HepG2 (cell line): ENCODE data around the gene CDK5RAP2. TPM values are rescaled to one million over a fixed set of nuclear protein-coding genes. Genes with fewer than 3 reads are reported as not detected.

ENCODE experiments used
- AGO2 ChIP-seq: fragments of 200-400 bp; formaldehyde crosslinking; optimal IDR thresholded peaks from 2 replicates; pipeline ENCODE3; 2017; ENCODE audit warnings: mild to moderate bottlenecking, low read depth, low read length, moderate library complexity
- ARNT ChIP-seq: fragments of 450-650 bp; IDR thresholded peaks from 2 replicates; pipeline ENCODE4 v1.6.1; 2017
- BHLHE40 ChIP-seq: IDR thresholded peaks from 2 replicates; pipeline ENCODE4 v1.6.1; 2011; ENCODE audit warnings: low read length, improper control_type of control experiment
- BRD4 ChIP-seq: sonication (generic); formaldehyde crosslinking; IDR thresholded peaks from 2 replicates; pipeline ENCODE4 v1.4.0; 2020; ENCODE audit warnings: missing genetic modification reagents
- CEBPB ChIP-seq: IDR thresholded peaks from 2 replicates; pipeline ENCODE4 v1.6.1; 2011; ENCODE audit warnings: low read depth, low read length, improper control_type of control experiment, borderline replicate concordance
- CREB1 ChIP-seq, 2 experiments: fragments of 450-650 bp in 1 of 2; IDR thresholded peaks; 2 replicates each; pipeline ENCODE4 v1.6.1; 2016 to 2017; ENCODE audit warnings: control low read depth in 1 of 2, mild to moderate bottlenecking in 1 of 2, missing compliant biosample characterization in 1 of 2, missing genetic modification characterization in 1 of 2
- DDIT3 ChIP-seq: sonication (generic); formaldehyde crosslinking; IDR thresholded peaks from 2 replicates; pipeline ENCODE4 v1.4.0; 2020; ENCODE audit warnings: mild to moderate bottlenecking, missing genetic modification reagents
- ESRRA ChIP-seq: sonication (generic); formaldehyde crosslinking; IDR thresholded peaks from 2 replicates; pipeline ENCODE4 v1.5.1; 2020; ENCODE audit warnings: mild to moderate bottlenecking, low read depth, missing genetic modification reagents
- GTF2F1 ChIP-seq: fragments of 150-350 bp; IDR thresholded peaks from 2 replicates; pipeline ENCODE4 v1.6.1; 2014; ENCODE audit warnings: low read length
- HNRNPL ChIP-seq: fragments of 200-400 bp; formaldehyde crosslinking; IDR thresholded peaks from 2 replicates; pipeline ENCODE4 v1.6.1; 2017; ENCODE audit warnings: mild to moderate bottlenecking, low read depth, low read length
- JUN ChIP-seq: sonication (generic); formaldehyde crosslinking; IDR thresholded peaks from 2 replicates; pipeline ENCODE4 v1.4.0; 2020; ENCODE audit warnings: mild to moderate bottlenecking, missing genetic modification reagents
- NCOA2 ChIP-seq: sonication (generic); formaldehyde crosslinking; IDR thresholded peaks from 2 replicates; pipeline ENCODE4 v1.8.0; 2022; ENCODE audit warnings: inconsistent platforms
- NFIB ChIP-seq: sonication (generic); formaldehyde crosslinking; IDR thresholded peaks from 2 replicates; pipeline ENCODE4 v1.9.0; 2021; ENCODE audit warnings: missing genetic modification reagents, mild to moderate bottlenecking, borderline replicate concordance
- RNF2 ChIP-seq: fragments of 450-650 bp; conservative IDR thresholded peaks from 2 replicates; pipeline ENCODE4 v1.6.1; 2016; ENCODE audit warnings: low read depth
- SPEN ChIP-seq: sonication (generic); formaldehyde crosslinking; IDR thresholded peaks from 2 replicates; pipeline ENCODE4 v1.5.1; 2020; ENCODE audit warnings: low read depth, mild to moderate bottlenecking, missing genetic modification reagents
- ZNF296 ChIP-seq: sonication (generic); formaldehyde crosslinking; conservative IDR thresholded peaks from 2 replicates; pipeline ENCODE4 v1.5.0; 2020; ENCODE audit warnings: mild to moderate bottlenecking, missing genetic modification reagents
- ZNF354B ChIP-seq: sonication (generic); formaldehyde crosslinking; IDR thresholded peaks from 2 replicates; pipeline ENCODE4 v1.8.0; 2022; ENCODE audit warnings: mild to moderate bottlenecking, missing genetic modification reagents
- ZNF501 ChIP-seq: sonication (generic); formaldehyde crosslinking; IDR thresholded peaks from 2 replicates; pipeline ENCODE4 v1.5.1; 2020; ENCODE audit warnings: mild to moderate bottlenecking, moderate library complexity, missing genetic modification reagents
- ZNF543 ChIP-seq: sonication (generic); formaldehyde crosslinking; IDR thresholded peaks from 2 replicates; pipeline ENCODE4 v1.4.0; 2020; ENCODE audit warnings: mild to moderate bottlenecking, missing genetic modification reagents
- ZNF576 ChIP-seq: sonication (generic); formaldehyde crosslinking; IDR thresholded peaks from 2 replicates; pipeline ENCODE4 v1.4.0; 2020; ENCODE audit warnings: mild to moderate bottlenecking, missing genetic modification reagents
- ZNF704 ChIP-seq: sonication (generic); formaldehyde crosslinking; IDR thresholded peaks from 2 replicates; pipeline ENCODE4 v1.8.1; 2023; ENCODE audit warnings: mild to moderate bottlenecking, inconsistent platforms, moderate library complexity, missing genetic modification reagents, borderline replicate concordance
- ZNF709 ChIP-seq: sonication (generic); formaldehyde crosslinking; IDR thresholded peaks from 2 replicates; pipeline ENCODE4 v1.5.0; 2020; ENCODE audit warnings: mild to moderate bottlenecking, missing genetic modification reagents
- ZSCAN21 ChIP-seq: sonication (generic); formaldehyde crosslinking; IDR thresholded peaks from 2 replicates; pipeline ENCODE4 v1.8.0; 2022; ENCODE audit warnings: mild to moderate bottlenecking, missing genetic modification reagents, moderate library complexity, borderline replicate concordance
- polyA plus RNA-seq, 8 experiments: library from polyadenylated mRNA; depleted of rRNA in 3 of 8; stranded (reverse) in 7 of 8; unstranded in 1 of 8; fragments of >200 nt; fragmentation: Illumina TruSeq in 4 of 8; extraction: Trizol in 4 of 8; gene quantifications; 2 replicates each; pipeline versions ENCODE4 v1.2.1 to v1.2.3, GENCODE V29; 2011 to 2016; ENCODE audit warnings: low read depth in 4 of 8, missing spikeins in 1 of 8, mixed read lengths in 1 of 8; ENCODE audit not compliant: insufficient read depth in 1 of 8
- total RNA-seq, 5 experiments: library from RNA; depleted of rRNA; stranded (reverse); fragments of >200 nt; fragmentation: Illumina TruSeq; extraction: Trizol; gene quantifications; 2 replicates each; pipeline ENCODE4 v1.2.3, GENCODE V29; 2016; ENCODE audit warnings: low read depth in 1 of 5
- TF ChIP-seq, protein P1 (sequence below): sonication (generic); formaldehyde crosslinking; IDR thresholded peaks from 2 replicates; pipeline ENCODE4 v1.4.0; 2020; ENCODE audit warnings: mild to moderate bottlenecking, missing genetic modification reagents, borderline replicate concordance

CDK5RAP2 gene
- total and polyA plus RNA-seq, 2 of the 13 experiments (the other 11 are each of a cell fraction or from before 2014, with no cell fraction given), result 31.8 to 42.2 TPM

DNA sequence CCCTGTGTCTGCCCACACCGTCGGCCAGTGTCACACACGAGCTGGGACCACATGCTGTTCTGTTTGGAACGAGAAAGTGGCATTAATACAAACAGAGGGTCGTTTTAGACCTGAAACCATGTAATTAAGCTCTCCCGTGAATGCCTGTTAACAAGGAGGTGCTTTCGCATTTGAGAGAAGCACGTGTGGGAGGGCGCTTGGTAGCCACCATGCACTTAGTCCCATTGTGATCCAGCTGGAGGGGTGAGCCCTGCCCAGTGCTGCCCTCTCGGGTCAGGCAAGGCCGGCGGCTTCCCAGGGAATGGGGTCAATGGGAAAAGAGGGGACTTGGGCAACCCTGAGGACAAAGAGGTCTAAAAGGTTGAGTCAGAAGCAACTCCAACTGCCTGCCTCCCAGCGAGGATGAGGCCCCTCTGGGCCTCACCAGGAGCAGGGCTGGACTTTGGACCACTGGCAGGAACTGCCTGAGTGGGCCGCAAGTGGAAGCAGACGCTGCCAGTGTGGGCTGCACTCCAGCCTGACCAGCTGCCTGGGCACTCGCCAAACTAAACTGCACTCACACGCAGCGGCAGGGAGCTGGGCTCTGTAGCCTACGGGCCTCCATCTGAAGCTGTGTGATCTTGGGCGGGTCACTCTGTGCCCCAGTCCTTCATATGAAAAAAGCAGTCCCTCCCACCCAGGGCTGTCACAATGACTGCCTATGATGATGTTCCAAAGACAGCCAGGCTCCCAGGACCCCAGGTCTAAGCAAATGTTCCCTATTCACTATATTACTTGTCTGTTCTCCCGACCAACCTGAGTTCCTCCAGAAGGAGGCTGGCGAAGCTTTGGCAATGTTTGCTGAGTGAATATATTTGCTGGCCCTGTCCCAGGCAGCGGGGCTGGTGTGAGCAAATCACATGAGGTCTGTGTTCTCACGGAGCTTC lies 195.7 kb downstream of the CDK5RAP2 start (continued):
- peak; percentile 48; the same call in 1 of the 2 replicates for TF ChIP-seq BHLHE40
- TF ChIP-seq AGO2, result peak; percentile 77
- TF ChIP-seq, protein P1, sequence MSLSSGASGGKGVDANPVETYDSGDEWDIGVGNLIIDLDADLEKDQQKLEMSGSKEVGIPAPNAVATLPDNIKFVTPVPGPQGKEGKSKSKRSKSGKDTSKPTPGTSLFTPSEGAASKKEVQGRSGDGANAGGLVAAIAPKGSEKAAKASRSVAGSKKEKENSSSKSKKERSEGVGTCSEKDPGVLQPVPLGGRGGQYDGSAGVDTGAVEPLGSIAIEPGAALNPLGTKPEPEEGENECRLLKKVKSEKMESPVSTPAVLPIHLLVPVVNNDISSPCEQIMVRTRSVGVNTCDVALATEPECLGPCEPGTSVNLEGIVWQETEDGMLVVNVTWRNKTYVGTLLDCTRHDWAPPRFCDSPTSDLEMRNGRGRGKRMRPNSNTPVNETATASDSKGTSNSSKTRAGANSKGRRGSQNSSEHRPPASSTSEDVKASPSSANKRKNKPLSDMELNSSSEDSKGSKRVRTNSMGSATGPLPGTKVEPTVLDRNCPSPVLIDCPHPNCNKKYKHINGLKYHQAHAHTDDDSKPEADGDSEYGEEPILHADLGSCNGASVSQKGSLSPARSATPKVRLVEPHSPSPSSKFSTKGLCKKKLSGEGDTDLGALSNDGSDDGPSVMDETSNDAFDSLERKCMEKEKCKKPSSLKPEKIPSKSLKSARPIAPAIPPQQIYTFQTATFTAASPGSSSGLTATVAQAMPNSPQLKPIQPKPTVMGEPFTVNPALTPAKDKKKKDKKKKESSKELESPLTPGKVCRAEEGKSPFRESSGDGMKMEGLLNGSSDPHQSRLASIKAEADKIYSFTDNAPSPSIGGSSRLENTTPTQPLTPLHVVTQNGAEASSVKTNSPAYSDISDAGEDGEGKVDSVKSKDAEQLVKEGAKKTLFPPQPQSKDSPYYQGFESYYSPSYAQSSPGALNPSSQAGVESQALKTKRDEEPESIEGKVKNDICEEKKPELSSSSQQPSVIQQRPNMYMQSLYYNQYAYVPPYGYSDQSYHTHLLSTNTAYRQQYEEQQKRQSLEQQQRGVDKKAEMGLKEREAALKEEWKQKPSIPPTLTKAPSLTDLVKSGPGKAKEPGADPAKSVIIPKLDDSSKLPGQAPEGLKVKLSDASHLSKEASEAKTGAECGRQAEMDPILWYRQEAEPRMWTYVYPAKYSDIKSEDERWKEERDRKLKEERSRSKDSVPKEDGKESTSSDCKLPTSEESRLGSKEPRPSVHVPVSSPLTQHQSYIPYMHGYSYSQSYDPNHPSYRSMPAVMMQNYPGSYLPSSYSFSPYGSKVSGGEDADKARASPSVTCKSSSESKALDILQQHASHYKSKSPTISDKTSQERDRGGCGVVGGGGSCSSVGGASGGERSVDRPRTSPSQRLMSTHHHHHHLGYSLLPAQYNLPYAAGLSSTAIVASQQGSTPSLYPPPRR (CRISPR knock-in tag), result peak; percentile 83
- no peak for TF ChIP-seq CREB1 (IDR thresholded peaks at IDR 0.05)
- TF ChIP-seq CREB1 (CRISPR knock-in tag; IDR thresholded peaks at IDR 0.05), result peak; percentile 45; the same call in 1 of the 2 replicates
- TF ChIP-seq JUN (CRISPR knock-in tag), result peak; percentile 64; the same call in 1 of the 2 replicates
- peak; percentile 62; the same call in 1 of the 2 replicates for TF ChIP-seq ZSCAN21
- 0 out of 2 replicates have a peak, but pooled peaks have one; percentile 60 for TF ChIP-seq ESRRA (CRISPR knock-in tag)
- peak; percentile 86 for TF ChIP-seq NCOA2
- TF ChIP-seq DDIT3, result no peak
- TF ChIP-seq ZNF501 (CRISPR knock-in tag), result peak; percentile 84
- TF ChIP-seq ZNF354B, result no peak
- TF ChIP-seq ZNF543 (CRISPR knock-in tag), result peak; percentile 82; the same call in 1 of the 2 replicates
- TF ChIP-seq ZNF709 (CRISPR knock-in tag), result peak; percentile 63; the same call in 1 of the 2 replicates
- TF ChIP-seq SPEN (CRISPR knock-in tag), result no peak
- peak; percentile 99 for TF ChIP-seq HNRNPL
- no peak for TF ChIP-seq ZNF576 (CRISPR knock-in tag)
- TF ChIP-seq NFIB (CRISPR knock-in tag), result no peak
- no peak; the same call in 1 of the 2 replicates for TF ChIP-seq ZNF296 (CRISPR knock-in tag)
- TF ChIP-seq GTF2F1, result no peak
- no peak for TF ChIP-seq RNF2
- peak; percentile 82; the same call in 1 of the 2 replicates for TF ChIP-seq ZNF704 (CRISPR knock-in tag)
- no peak for TF ChIP-seq ARNT
- TF ChIP-seq BRD4 (CRISPR knock-in tag), result peak; percentile 95
- peak; percentile 87 for TF ChIP-seq CEBPB
